ENCODE data around the gene CCDC7.
"Not testable (repeated sequence)": the region's sequence is repeated elsewhere in the genome, so short reads cannot be mapped to it uniquely, and the experiment has no call there.

CCDC7 gene

GRCh38 chr10:32459051-32459698 is 13.2 kb downstream of the CCDC7 start:
- DNase-seq = peak; percentile 12

- DNase-seq = no peak
These were observed 15.3 kb downstream of the CCDC7 start for GRCh38 chr10:32461203-32461602.

GRCh38 chr10:32471232-32471631 is 25.3 kb downstream of the CCDC7 start:
- no peak for DNase-seq

- no peak for DNase-seq
These were observed 31.6 kb downstream of the CCDC7 start for GRCh38 chr10:32477499-32477898.

- DNase-seq = no peak
These were observed 35.7 kb downstream of the CCDC7 start for GRCh38 chr10:32481606-32482005.

- DNase-seq = not testable (repeated sequence)
These were observed 37.1 kb downstream of the CCDC7 start for GRCh38 chr10:32483019-32483502.

GRCh38 chr10:32488038-32488437 is 42.1 kb downstream of the CCDC7 start:
- not testable (repeated sequence) for DNase-seq

GRCh38 chr10:32489158-32489557 is 43.2 kb downstream of the CCDC7 start:
- no peak for DNase-seq

GRCh38 chr10:32489901-32490300 is 44.0 kb downstream of the CCDC7 start:
- DNase-seq = no peak

- not testable (repeated sequence) for DNase-seq
These were observed 48.6 kb downstream of the CCDC7 start for GRCh38 chr10:32494562-32494961.

- DNase-seq = not testable (repeated sequence)
These were observed 54.2 kb downstream of the CCDC7 start for GRCh38 chr10:32500136-32500535.

- DNase-seq = no peak
These were observed 56.0 kb downstream of the CCDC7 start for GRCh38 chr10:32501906-32502305.

GRCh38 chr10:32505762-32506420 is 60.0 kb downstream of the CCDC7 start:
- DNase-seq = not testable (repeated sequence)

- DNase-seq = no peak
These were observed 65.7 kb downstream of the CCDC7 start for GRCh38 chr10:32511599-32511998.

GRCh38 chr10:32516567-32517495 is 70.9 kb downstream of the CCDC7 start:
- no peak for DNase-seq

GRCh38 chr10:32530231-32530630 is 84.3 kb downstream of the CCDC7 start:
- DNase-seq = no peak

GRCh38 chr10:32538256-32538655 is 92.3 kb downstream of the CCDC7 start:
- no peak for DNase-seq

GRCh38 chr10:32540691-32541470 is 94.9 kb downstream of the CCDC7 start:
- DNase-seq = no peak

- no peak for DNase-seq
These were observed 102.3 kb downstream of the CCDC7 start for GRCh38 chr10:32548208-32548607.

GRCh38 chr10:32556783-32557395 is 110.9 kb downstream of the CCDC7 start:
- DNase-seq = no peak

GRCh38 chr10:32562695-32563094 is 116.8 kb downstream of the CCDC7 start:
- not testable (repeated sequence) for DNase-seq

GRCh38 chr10:32577448-32577847 is 131.5 kb downstream of the CCDC7 start:
- DNase-seq = no peak
